Mesendoderm (in vitro differentiated cells): ENCODE results near the gene AJUBA.

Experiments
- DNase-seq: peaks from one replicate; pipeline ENCODE4 v3.0.0; 2013
- H2AK5ac ChIP-seq: 2 replicates; pipeline ENCODE4 v1.6.1; 2013; ENCODE audit warnings: low read length, inconsistent platforms
- H2BK120ac ChIP-seq: 2 replicates; pipeline ENCODE4 v1.6.1; 2013; ENCODE audit warnings: low read depth, mild to moderate bottlenecking, low read length, moderate library complexity, mixed read lengths
- H2BK15ac ChIP-seq: replicated peaks from 2 replicates; pipeline ENCODE4 v1.6.1; 2013; ENCODE audit warnings: low read depth, mild to moderate bottlenecking, moderate library complexity
- H2BK5ac ChIP-seq: 2 replicates; pipeline ENCODE4 v1.6.1; 2013; ENCODE audit warnings: low read length, inconsistent platforms
- H3K18ac ChIP-seq: 2 replicates; pipeline ENCODE4 v1.6.1; 2013; ENCODE audit warnings: mild to moderate bottlenecking, low read length, mixed read lengths
- H3K23ac ChIP-seq: one replicate; pipeline ENCODE4 v1.6.1; 2013; ENCODE audit warnings: low read length
- H3K27ac ChIP-seq: 2 replicates; pipeline ENCODE4 v1.5.1; 2013; ENCODE audit warnings: low read depth, mild to moderate bottlenecking, inconsistent platforms, low read length, moderate library complexity
- H3K27me3 ChIP-seq: 2 replicates; pipeline ENCODE4 v1.6.1; 2013; ENCODE audit warnings: low read length, control low read depth, mild to moderate bottlenecking, inconsistent platforms; ENCODE audit not compliant: insufficient read depth, poor library complexity
- H3K36me3 ChIP-seq: 2 replicates; pipeline ENCODE4 v1.6.1; 2013; ENCODE audit warnings: low read length, inconsistent platforms; ENCODE audit not compliant: control insufficient read depth, insufficient read depth
- H3K4ac ChIP-seq: one replicate; pipeline ENCODE4 v1.6.1; 2013; ENCODE audit warnings: low read depth, mild to moderate bottlenecking, low read length, moderate library complexity
- H3K4me1 ChIP-seq: 2 replicates; pipeline ENCODE4 v1.6.1; 2013; ENCODE audit warnings: low read depth, low read length, inconsistent platforms; ENCODE audit not compliant: control insufficient read depth
- H3K4me2 ChIP-seq: 2 replicates; pipeline ENCODE4 v1.6.1; 2013; ENCODE audit warnings: low read length
- H3K4me3 ChIP-seq: 2 replicates; pipeline ENCODE4 v1.5.1; 2013; ENCODE audit warnings: mild to moderate bottlenecking, low read length
- H3K56ac ChIP-seq: one replicate; pipeline ENCODE4 v1.6.1; 2013; ENCODE audit warnings: low read length
- H3K79me1 ChIP-seq: 2 replicates; pipeline ENCODE4 v1.6.1; 2013; ENCODE audit warnings: low read length, inconsistent platforms
- H3K79me2 ChIP-seq: 2 replicates; pipeline ENCODE4 v1.6.1; 2013; ENCODE audit warnings: mild to moderate bottlenecking, low read length; ENCODE audit not compliant: control insufficient read depth, insufficient read depth
- H3K9ac ChIP-seq: 2 replicates; pipeline ENCODE4 v1.6.1; 2013; ENCODE audit warnings: low read length, inconsistent platforms
- H4K5ac ChIP-seq: one replicate; pipeline ENCODE4 v1.6.1; 2013; ENCODE audit warnings: low read length
- H4K8ac ChIP-seq: one replicate; pipeline ENCODE4 v1.6.1; 2013; ENCODE audit warnings: low read depth, mild to moderate bottlenecking, control low read depth, low read length, moderate library complexity
- WGBS: extraction: QIAGEN DNeasy Blood & Tissue Kit; methylation state at CpG from one replicate; pipeline ENCODE4 v1.1.7; 2013; ENCODE audit warnings: low lambda C conversion rate, missing lambda C conversion rate; ENCODE audit not compliant: insufficient coverage; ENCODE audit errors: extremely low coverage; 5-methylcytosine and 5-hydroxymethylcytosine counted together

The AJUBA gene

GRCh38 chr14:23009939-23010726, 27.8 kb upstream of the AJUBA start, which contains the start of gene C14orf93:
Gene C14orf93, minus strand, starts transcription at chr14:23010143. Its CDS starts 11,120 bp downstream, at chr14:22999023.
- Histone ChIP-seq H4K5ac (no peak within 1 kb of the TSS), H3K4me3 (no peak within 1 kb of the TSS), H3K23ac (no peak within 1 kb of the TSS), H2BK5ac (no peak within 1 kb of the TSS), H3K4me1 (peaks cover 4% of the 10 kb centered on the region), H2AK5ac (peak within 1 kb of the TSS; percentile 11), H2BK120ac (no peak within 1 kb of the TSS), H3K56ac (peak within 1 kb of the TSS; percentile 69), H3K18ac (peak within 1 kb of the TSS; percentile 2), H2BK15ac (no peak within 1 kb of the TSS), H3K9ac (peak within 1 kb of the TSS; percentile 57), H3K27ac (no peak within 1 kb of the TSS), H3K79me1 (no peaks in the 10 kb centered on the region), H3K4ac (peak within 1 kb of the TSS; percentile 2), H3K36me3 (no peaks in the 10 kb centered on the region), H3K27me3 (no peaks in the 10 kb centered on the region), H4K8ac (no peak within 1 kb of the TSS), H3K4me2 (peak within 1 kb of the TSS; percentile 39), H3K79me2 (no peaks in the 10 kb centered on the region)
- peak; percentile 72 for DNase-seq
- no CpG with 5 or more reads among the region's 40 CpGs for WGBS

DNA sequence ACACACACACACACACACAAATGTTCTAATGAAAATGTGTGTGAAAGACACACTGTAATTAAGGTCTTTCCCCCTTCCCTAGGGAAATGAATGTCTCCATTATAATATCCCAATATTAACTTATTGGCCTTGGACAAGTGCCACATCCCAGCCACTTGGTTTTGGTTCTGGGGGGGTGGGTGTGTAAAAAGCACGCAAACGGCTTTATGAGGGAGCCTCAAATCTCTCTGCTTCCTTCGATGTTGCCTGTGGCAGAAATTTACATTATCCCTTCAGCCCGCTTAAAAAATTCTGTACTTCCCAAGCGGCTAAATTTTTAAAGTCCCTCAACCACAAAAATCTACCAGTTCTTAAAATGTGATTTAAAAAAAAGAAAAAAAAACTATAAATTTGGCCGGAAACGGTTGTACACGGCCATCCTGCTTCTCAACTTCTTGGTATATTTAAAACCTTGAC, 27.2 kb upstream of the AJUBA start:
- H3K36me3 ChIP-seq, result no peaks in the 10 kb centered on the region
- H3K4me3 ChIP-seq, result no peak overlapping the region
- peaks cover 4% of the 10 kb centered on the region for H3K4me1 ChIP-seq
- no peak overlapping the region for H3K4ac ChIP-seq
- H3K23ac ChIP-seq, result no peak overlapping the region
- H3K27ac ChIP-seq, result no peak overlapping the region
- H3K56ac ChIP-seq, result peak overlapping the region; percentile 69
- peak overlapping the region; percentile 39 for H3K4me2 ChIP-seq
- no peak overlapping the region for H4K8ac ChIP-seq
- peak overlapping the region; percentile 11 for H2AK5ac ChIP-seq
- no CpG with 5 or more reads among the region's 8 CpGs for WGBS
- peak overlapping the region; percentile 57 for H3K9ac ChIP-seq
- no peak overlapping the region for H4K5ac ChIP-seq
- H3K27me3 ChIP-seq, result no peaks in the 10 kb centered on the region
- no peak overlapping the region for H3K18ac ChIP-seq
- H3K79me1 ChIP-seq, result no peaks in the 10 kb centered on the region
- H2BK120ac ChIP-seq, result no peak overlapping the region
- no peak overlapping the region for H2BK15ac ChIP-seq
- no peak for DNase-seq
- H2BK5ac ChIP-seq, result no peak overlapping the region
- H3K79me2 ChIP-seq, result no peaks in the 10 kb centered on the region

DNA sequence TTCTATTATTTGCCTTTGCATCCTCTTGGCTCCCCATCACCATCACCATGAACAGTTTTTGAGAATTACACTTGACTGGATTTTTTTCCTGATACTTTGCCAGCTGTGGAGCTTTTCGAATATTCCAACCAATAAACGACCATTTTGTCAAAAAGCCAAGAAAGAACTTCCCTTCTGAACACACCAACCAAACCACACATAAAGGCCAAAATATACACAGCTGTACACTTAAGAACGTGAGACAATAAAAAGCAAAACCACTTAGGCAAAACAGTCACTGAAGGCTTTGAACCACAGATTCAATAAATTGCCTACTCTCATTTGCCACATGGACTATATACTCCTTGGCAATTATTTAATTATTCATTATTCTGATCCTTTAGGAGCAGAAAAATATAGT, 26.5 kb upstream of the AJUBA start:
- Histone ChIP-seq H3K4me3 (no peak overlapping the region), H3K79me2 (no peaks in the 10 kb centered on the region), H3K27me3 (no peaks in the 10 kb centered on the region), H2AK5ac (no peak overlapping the region), H4K8ac (no peak overlapping the region), H2BK120ac (no peak overlapping the region), H3K79me1 (no peaks in the 10 kb centered on the region), H2BK15ac (no peak overlapping the region), H3K9ac (no peak overlapping the region), H3K56ac (no peak overlapping the region), H3K4me1 (peaks cover 4% of the 10 kb centered on the region), H2BK5ac (no peak overlapping the region), H3K36me3 (no peaks in the 10 kb centered on the region), H3K4me2 (no peak overlapping the region), H3K18ac (no peak overlapping the region), H4K5ac (no peak overlapping the region), H3K27ac (no peak overlapping the region), H3K4ac (no peak overlapping the region), H3K23ac (no peak overlapping the region)
- DNase-seq, result no peak
- WGBS, result no CpG with 5 or more reads among the region's 3 CpGs

GRCh38 chr14:23006544-23007419, 24.4 kb upstream of the AJUBA start:
- peak overlapping the region; percentile 99 for H4K5ac ChIP-seq
- no peaks in the 10 kb centered on the region for H3K79me2 ChIP-seq
- H3K4me1 ChIP-seq, result peaks cover 4% of the 10 kb centered on the region
- H3K9ac ChIP-seq, result peak overlapping the region; percentile 98
- peak overlapping the region; percentile 76 for H3K4me3 ChIP-seq
- H3K56ac ChIP-seq, result peak overlapping the region; percentile 100
- peak overlapping the region; percentile 95 for H3K23ac ChIP-seq
- peak; percentile 99 for DNase-seq
- peak overlapping the region; percentile 30 for H4K8ac ChIP-seq
- no peaks in the 10 kb centered on the region for H3K36me3 ChIP-seq
- no CpG with 5 or more reads among the region's 62 CpGs for WGBS
- no peak overlapping the region for H2BK15ac ChIP-seq
- H2BK120ac ChIP-seq, result peak overlapping the region; percentile 16
- peak overlapping the region; percentile 91 for H3K18ac ChIP-seq
- H2AK5ac ChIP-seq, result no peak overlapping the region
- H3K4ac ChIP-seq, result peak overlapping the region; percentile 91
- H3K79me1 ChIP-seq, result no peaks in the 10 kb centered on the region
- H3K27ac ChIP-seq, result peak overlapping the region; percentile 92
- no peaks in the 10 kb centered on the region for H3K27me3 ChIP-seq
- peak overlapping the region; percentile 94 for H2BK5ac ChIP-seq
- H3K4me2 ChIP-seq, result peak overlapping the region; percentile 49

DNA sequence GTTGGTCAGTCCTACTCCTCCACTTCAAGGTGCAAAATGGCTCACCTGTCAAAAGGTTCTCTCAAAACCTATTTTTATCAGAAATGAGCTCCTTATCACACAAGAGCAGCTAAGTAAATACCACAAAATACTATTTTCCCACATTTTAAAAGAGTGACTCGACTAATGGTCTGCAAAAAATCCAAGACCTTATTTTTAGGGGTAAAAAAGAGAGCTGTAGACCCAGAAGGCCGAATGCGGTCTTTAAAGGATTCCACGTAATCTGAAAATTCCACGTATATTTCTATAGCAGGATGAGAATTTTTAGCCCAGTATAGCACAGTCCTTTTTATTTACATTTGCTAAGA, 23.8 kb upstream of the AJUBA start:
- peaks cover 4% of the 10 kb centered on the region for H3K4me1 ChIP-seq
- no peak overlapping the region for H2BK5ac ChIP-seq
- H3K4ac ChIP-seq, result no peak overlapping the region
- H2BK120ac ChIP-seq, result no peak overlapping the region
- WGBS, result no CpG with 5 or more reads among the region's 5 CpGs
- no peak overlapping the region for H4K5ac ChIP-seq
- H3K27me3 ChIP-seq, result no peaks in the 10 kb centered on the region
- H2AK5ac ChIP-seq, result no peak overlapping the region
- H3K56ac ChIP-seq, result peak overlapping the region; percentile 100
- no peak overlapping the region for H3K27ac ChIP-seq
- H3K4me3 ChIP-seq, result no peak overlapping the region
- H2BK15ac ChIP-seq, result no peak overlapping the region
- H3K79me1 ChIP-seq, result no peaks in the 10 kb centered on the region
- H3K79me2 ChIP-seq, result no peaks in the 10 kb centered on the region
- H3K23ac ChIP-seq, result no peak overlapping the region
- H3K4me2 ChIP-seq, result peak overlapping the region; percentile 49
- no peaks in the 10 kb centered on the region for H3K36me3 ChIP-seq
- H3K9ac ChIP-seq, result peak overlapping the region; percentile 98
- DNase-seq, result no peak
- H4K8ac ChIP-seq, result no peak overlapping the region
- H3K18ac ChIP-seq, result no peak overlapping the region
